Kidney epithelial cell (primary cell): ENCODE measurements around the gene ZNF536. TPM values are rescaled to one million over a fixed set of nuclear protein-coding genes. Genes with fewer than 3 reads are reported as not detected.

Experiments
- DNase-seq: peaks from one replicate; pipeline ENCODE4 v3.0.0-alpha.2; 2010; ENCODE audit warnings: low read depth
- H3K27me3 ChIP-seq: 2 replicates; pipeline ENCODE4 v1.6.0; 2011; ENCODE audit warnings: low read length; ENCODE audit not compliant: control insufficient read depth, insufficient read depth
- H3K36me3 ChIP-seq: 2 replicates; pipeline ENCODE4 v1.5.1; 2011; ENCODE audit warnings: low read length; ENCODE audit not compliant: control insufficient read depth, insufficient read depth
- H3K4me3 ChIP-seq: 2 replicates; pipeline ENCODE4 v1.5.1; 2011; ENCODE audit warnings: low read depth, mild to moderate bottlenecking, control low read depth, low read length
- total RNA-seq: library from RNA; depleted of rRNA; stranded (reverse); fragments of >200 nt; gene quantifications from 2 replicates; pipeline ENCODE4 v1.2.3, GENCODE V29; 2015
- TF ChIP-seq, protein P1 (sequence below): IDR thresholded peaks from 2 replicates; pipeline ENCODE4 v1.5.1; 2011; ENCODE audit warnings: mild to moderate bottlenecking, moderate library complexity, low read length, control low read depth, inconsistent platforms; ENCODE audit not compliant: insufficient read depth, poor library complexity, severe bottlenecking

Gene ZNF536
- total RNA-seq, 1 donor from 2014 or later, result 0.13 TPM

DNA sequence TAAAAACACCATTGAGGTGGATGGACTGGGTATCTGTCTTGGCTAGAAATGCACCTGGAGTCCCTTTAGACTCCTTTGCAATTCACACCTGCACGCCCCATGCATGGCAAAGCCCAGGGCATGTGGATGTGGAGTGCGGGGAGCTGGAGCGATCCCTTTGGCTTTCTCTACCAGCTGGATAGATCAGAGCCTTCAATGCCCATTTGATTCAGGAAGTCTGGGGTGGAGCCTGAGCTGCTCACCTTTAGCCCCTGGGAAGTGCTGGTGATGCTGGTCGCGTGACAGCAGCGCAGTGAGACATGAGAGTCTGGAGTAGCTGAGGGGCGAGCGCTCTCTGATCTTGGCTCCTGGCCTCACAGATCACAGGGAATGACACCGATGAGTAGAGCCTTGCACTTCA, 4.8 kb upstream of the ZNF536 start:
- H3K36me3 ChIP-seq, result no peaks in the 10 kb centered on the region
- DNase-seq, result no peak
- no peak overlapping the region for H3K4me3 ChIP-seq
- peaks cover 3% of the 10 kb centered on the region for H3K27me3 ChIP-seq
- TF ChIP-seq, protein P1, sequence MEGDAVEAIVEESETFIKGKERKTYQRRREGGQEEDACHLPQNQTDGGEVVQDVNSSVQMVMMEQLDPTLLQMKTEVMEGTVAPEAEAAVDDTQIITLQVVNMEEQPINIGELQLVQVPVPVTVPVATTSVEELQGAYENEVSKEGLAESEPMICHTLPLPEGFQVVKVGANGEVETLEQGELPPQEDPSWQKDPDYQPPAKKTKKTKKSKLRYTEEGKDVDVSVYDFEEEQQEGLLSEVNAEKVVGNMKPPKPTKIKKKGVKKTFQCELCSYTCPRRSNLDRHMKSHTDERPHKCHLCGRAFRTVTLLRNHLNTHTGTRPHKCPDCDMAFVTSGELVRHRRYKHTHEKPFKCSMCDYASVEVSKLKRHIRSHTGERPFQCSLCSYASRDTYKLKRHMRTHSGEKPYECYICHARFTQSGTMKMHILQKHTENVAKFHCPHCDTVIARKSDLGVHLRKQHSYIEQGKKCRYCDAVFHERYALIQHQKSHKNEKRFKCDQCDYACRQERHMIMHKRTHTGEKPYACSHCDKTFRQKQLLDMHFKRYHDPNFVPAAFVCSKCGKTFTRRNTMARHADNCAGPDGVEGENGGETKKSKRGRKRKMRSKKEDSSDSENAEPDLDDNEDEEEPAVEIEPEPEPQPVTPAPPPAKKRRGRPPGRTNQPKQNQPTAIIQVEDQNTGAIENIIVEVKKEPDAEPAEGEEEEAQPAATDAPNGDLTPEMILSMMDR, result no peak

- peaks cover 13% of the 10 kb centered on the region for H3K27me3 ChIP-seq
- H3K4me3 ChIP-seq, result no peak overlapping the region
- H3K36me3 ChIP-seq, result no peaks in the 10 kb centered on the region
- no peak for DNase-seq
- TF ChIP-seq, protein P1, result no peak
Measured at GRCh38 chr19:30369833-30370232, 2.4 kb upstream of the ZNF536 start.

DNA sequence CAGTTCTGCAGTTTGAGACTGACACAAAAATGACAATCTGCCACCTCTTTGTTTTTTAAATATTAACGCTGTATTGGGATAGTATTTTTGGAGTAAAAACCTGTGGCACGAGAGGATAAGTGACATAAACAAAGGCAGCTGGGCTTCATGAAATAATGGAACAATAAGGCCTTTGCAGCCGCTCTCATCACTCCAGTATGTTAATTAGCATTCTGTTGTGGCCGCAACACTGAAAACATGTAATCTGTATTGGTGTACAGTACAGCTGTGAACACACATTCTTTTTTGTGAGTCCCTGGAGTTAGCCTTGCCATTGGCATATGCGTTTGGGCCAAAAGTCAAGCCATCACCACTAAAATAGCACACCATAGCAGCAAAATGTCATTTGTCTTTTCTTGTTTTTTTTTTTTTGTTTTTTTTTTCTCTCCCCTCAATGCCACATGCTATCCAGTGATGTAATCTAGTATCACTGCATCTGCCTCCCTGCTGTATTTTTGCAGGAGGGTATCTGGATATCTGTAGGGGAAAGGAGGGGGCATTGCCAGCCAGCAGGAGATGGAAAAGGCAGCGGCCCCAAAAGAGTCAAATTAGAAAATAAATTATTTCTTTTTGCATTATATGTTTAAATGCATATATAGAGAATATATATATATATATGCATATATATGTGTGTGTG, 885 bp upstream of the ZNF536 start:
- DNase-seq, result no peak
- H3K27me3 ChIP-seq, result peaks cover 23% of the 10 kb centered on the region
- H3K4me3 ChIP-seq, result no peak overlapping the region
- no peaks in the 10 kb centered on the region for H3K36me3 ChIP-seq
- TF ChIP-seq, protein P1, result no peak

DNA sequence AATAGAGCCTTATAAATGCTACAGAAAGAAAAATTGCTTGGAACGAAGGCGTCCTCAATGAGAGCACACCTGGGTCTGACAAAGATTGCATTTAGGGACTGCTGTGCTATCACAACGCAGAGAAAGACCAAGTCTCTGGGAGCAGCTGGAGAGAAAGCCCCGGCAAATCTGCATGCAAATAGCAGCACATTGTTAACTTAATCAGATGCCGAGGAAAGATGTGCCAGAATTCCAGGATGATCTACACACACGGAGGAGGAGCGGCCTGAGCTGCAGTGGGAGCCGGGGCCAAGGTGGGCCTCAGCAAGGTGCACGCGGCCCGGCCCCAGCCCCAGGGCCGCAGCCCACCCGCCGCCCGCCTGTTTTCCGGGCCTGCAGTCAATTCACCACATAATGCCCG, 1.4 kb downstream of the ZNF536 start:
- peaks cover 23% of the 10 kb centered on the region for H3K27me3 ChIP-seq
- no peak for DNase-seq
- no peaks in the 10 kb centered on the region for H3K36me3 ChIP-seq
- H3K4me3 ChIP-seq, result no peak overlapping the region
- TF ChIP-seq, protein P1, result no peak

DNA sequence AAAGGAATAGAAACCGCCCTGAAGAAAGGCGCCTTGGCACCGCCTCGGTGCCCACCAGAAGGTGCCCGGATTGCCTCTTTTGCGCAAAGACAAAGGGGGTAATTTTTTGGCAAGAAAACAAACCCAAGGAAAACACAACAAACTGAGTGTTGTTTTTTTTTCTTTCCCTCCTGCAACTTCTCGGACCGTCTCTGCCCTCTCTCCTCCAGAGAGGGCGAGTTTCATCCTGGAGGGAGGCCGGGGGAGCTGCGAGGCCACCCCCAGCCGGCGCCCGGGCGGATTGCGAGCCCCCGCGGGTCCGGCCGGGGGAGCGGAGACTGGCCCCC, 2.3 kb downstream of the ZNF536 start:
- no peak for DNase-seq
- peaks cover 23% of the 10 kb centered on the region for H3K27me3 ChIP-seq
- H3K4me3 ChIP-seq, result peak overlapping the region; percentile 19
- H3K36me3 ChIP-seq, result no peaks in the 10 kb centered on the region
- TF ChIP-seq, protein P1, result no peak

GRCh38 chr19:30374865-30375552, 2.8 kb downstream of the ZNF536 start:
- Histone ChIP-seq H3K36me3 (no peaks in the 10 kb centered on the region), H3K4me3 (peak overlapping the region; percentile 19), H3K27me3 (peaks cover 23% of the 10 kb centered on the region)
- no peak for DNase-seq
- TF ChIP-seq, protein P1, result no peak
